ENCODE data around the gene ADAM10.
"Not testable (repeated sequence)": the region's sequence is repeated elsewhere in the genome, so short reads cannot be mapped to it uniquely, and the experiment has no call there.

The ADAM10 gene

DNA sequence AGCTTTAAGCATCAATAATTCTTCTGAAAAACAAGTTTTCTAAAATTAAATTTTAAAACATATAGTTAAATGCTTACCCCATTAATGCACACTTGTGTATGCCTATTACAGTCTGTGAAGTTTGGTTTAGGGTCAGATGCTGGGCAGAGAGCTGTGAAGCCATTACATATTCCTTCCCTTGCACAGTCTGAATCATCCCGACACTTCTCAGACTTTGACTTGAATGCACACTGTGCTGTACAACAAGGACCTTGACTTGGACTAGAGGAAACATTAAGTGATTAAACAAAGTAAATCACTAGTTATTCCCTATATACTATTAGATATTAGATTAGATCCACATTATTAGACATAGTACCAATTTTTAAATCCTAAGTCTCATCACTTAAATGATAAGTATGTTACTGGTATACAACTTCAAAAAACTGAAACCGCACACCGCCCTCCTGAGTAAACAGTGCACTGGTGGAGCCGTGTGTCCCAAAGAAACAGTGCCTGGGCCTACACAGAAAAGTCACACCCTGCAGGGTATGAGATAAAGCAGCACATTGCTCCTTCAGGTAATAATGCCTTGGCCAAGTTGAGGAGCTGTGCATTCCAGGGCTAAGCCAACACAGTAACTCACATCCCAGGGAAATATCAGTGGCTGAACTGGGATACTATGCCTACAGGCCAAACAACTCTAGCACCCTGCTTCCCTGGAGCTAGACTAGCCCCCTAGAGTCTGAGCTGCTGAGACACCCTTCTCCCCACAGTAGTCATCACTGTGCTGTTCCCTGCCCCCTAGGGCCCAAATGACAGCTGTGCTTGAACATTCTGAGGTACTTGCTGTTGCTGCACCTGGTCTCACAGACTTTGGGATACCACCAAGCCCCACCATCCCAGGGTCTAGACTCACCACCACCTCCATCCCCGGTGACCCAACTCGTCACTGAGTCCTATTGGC lies 137.5 kb downstream of the ADAM10 start:
- TF ChIP-seq, protein P1, sequence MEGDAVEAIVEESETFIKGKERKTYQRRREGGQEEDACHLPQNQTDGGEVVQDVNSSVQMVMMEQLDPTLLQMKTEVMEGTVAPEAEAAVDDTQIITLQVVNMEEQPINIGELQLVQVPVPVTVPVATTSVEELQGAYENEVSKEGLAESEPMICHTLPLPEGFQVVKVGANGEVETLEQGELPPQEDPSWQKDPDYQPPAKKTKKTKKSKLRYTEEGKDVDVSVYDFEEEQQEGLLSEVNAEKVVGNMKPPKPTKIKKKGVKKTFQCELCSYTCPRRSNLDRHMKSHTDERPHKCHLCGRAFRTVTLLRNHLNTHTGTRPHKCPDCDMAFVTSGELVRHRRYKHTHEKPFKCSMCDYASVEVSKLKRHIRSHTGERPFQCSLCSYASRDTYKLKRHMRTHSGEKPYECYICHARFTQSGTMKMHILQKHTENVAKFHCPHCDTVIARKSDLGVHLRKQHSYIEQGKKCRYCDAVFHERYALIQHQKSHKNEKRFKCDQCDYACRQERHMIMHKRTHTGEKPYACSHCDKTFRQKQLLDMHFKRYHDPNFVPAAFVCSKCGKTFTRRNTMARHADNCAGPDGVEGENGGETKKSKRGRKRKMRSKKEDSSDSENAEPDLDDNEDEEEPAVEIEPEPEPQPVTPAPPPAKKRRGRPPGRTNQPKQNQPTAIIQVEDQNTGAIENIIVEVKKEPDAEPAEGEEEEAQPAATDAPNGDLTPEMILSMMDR (IDR thresholded peaks at IDR 0.05; ENCODE audit: insufficient read depth, low read depth, low read length, missing control alignments): no peak
- no peak for DNase-seq (ENCODE audit: low read depth)
- H3K4me3 ChIP-seq (ENCODE audit: low read depth, low read length): no peak overlapping the region

DNA sequence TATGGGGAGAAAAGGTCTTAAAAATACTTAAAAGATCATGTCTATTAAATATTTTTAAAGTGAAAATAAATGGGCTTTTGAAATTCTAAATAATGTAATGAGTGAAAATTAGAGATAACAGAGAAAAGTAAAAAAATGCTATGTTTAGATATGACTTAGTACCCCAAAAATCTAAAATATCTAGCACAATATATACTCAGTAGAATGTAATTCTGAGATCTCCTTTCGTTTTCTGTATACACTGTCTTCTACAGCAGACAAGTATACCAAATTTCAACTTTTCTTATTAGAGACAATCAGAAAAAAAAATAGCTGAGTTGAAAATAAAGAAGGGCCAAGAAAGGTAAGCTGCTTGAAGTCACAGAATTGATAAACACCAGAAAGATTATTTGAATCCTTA lies 140.8 kb downstream of the ADAM10 start:
- TF ChIP-seq, protein P1 (IDR thresholded peaks at IDR 0.05; ENCODE audit: insufficient read depth, low read depth, low read length, missing control alignments): no peak
- no peak overlapping the region for H3K4me3 ChIP-seq (ENCODE audit: low read depth, low read length)
- DNase-seq (ENCODE audit: low read depth): no peak

GRCh38 chr15:58608129-58608590 lies 141.3 kb downstream of the ADAM10 start:
- no peak for DNase-seq (ENCODE audit: low read depth)
- TF ChIP-seq, protein P1 (IDR thresholded peaks at IDR 0.05; ENCODE audit: insufficient read depth, low read depth, low read length, missing control alignments): no peak
- no peak overlapping the region for H3K4me3 ChIP-seq (ENCODE audit: low read depth, low read length)

DNA sequence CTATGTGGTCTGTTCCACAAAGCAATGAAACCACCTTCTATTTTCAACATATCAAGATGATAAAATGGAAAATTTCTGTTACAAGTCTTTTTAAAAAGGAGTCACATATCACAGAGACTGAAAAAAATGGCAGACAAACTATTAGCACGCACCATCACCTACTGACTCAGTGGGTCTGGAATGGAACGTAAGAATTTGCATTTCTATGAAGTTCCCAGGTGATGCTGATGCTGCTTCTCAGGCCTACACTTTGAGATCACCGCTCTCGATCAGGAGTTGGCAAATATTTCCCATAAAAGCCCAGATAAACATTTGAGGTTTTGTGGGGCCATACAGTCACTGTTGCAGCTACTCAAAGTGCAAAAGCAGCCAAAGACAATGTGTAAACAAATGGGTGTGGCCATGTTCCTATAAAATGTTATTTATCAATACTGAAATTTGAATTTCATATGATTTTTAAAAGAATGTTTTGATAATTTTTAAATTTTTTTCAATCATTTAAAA lies 142.9 kb downstream of the ADAM10 start:
- TF ChIP-seq, protein P1 (IDR thresholded peaks at IDR 0.05; ENCODE audit: insufficient read depth, low read depth, low read length, missing control alignments): no peak
- H3K4me3 ChIP-seq (ENCODE audit: low read depth, low read length): no peak overlapping the region
- DNase-seq (ENCODE audit: low read depth): no peak

- no peak overlapping the region for H3K4me3 ChIP-seq (ENCODE audit: low read depth, low read length)
- TF ChIP-seq, protein P1 (IDR thresholded peaks at IDR 0.05; ENCODE audit: insufficient read depth, low read depth, low read length, missing control alignments): no peak
- DNase-seq (ENCODE audit: low read depth): no peak
Measured at GRCh38 chr15:58605931-58606530, 143.5 kb downstream of the ADAM10 start.

DNA sequence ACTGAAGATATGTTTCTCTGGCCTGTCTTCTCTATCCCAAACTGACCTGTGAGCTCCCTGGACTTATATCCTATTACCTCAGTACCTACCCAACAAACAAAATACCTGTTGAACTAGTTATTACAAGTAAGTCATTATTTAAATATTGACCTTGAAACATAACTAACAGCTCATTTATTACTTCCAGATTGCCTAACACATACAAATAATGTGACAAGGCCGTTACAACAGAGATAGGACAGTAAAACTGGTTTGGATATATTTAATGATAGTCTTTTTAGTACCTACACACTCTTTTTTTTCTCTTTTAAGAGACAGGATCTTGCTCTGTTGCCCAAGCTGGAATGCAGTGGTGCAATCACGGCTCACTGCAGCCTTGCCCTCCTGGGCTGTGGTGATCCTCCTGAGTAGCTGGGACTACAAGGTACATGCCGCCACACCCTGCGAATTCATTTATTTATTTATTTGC lies 145.0 kb downstream of the ADAM10 start:
- H3K4me3 ChIP-seq (ENCODE audit: low read depth, low read length): no peak overlapping the region
- DNase-seq (ENCODE audit: low read depth): no peak
- TF ChIP-seq, protein P1 (IDR thresholded peaks at IDR 0.05; ENCODE audit: insufficient read depth, low read depth, low read length, missing control alignments): no peak

- H3K4me3 ChIP-seq (ENCODE audit: low read depth, low read length); DNase-seq (ENCODE audit: low read depth): not testable (repeated sequence)
Measured at GRCh38 chr15:58603927-58604326, 145.6 kb downstream of the ADAM10 start.
